Measurements from ENCODE around the gene KIAA1755.

The KIAA1755 gene

GRCh38 chr20:38166703-38167233, 93.8 kb downstream of the KIAA1755 start:
- Histone ChIP-seq H3F3A (ENCODE audit: low read depth) (no peaks in the 10 kb centered on the region), H3K9ac (ENCODE audit: low read depth, low read length, poor library complexity, severe bottlenecking) (no peak overlapping the region), H3K9me3 (ENCODE audit: insufficient read depth, low read depth, low read length) (no peaks in the 10 kb centered on the region), H3K4me2 (ENCODE audit: low read depth, low read length, poor library complexity, severe bottlenecking) (no peak overlapping the region), H3K4me1 (ENCODE audit: insufficient read depth, low read length, poor library complexity, severe bottlenecking) (no peaks in the 10 kb centered on the region), H4K20me1 (ENCODE audit: insufficient read depth, low read length, poor library complexity, severe bottlenecking) (no peaks in the 10 kb centered on the region), H2AFZ (ENCODE audit: low read length) (no peak overlapping the region), H3K9me2 (replicated peaks; ENCODE audit: low read depth, low read length) (no peaks in the 10 kb centered on the region), H3K79me2 (ENCODE audit: insufficient read depth, low read length) (no peaks in the 10 kb centered on the region), H3K4me3 (ENCODE audit: low read length, poor library complexity, severe bottlenecking) (no peak overlapping the region), H3K36me3 (ENCODE audit: insufficient read depth, low read length) (no peaks in the 10 kb centered on the region), H3K27me3 (ENCODE audit: insufficient read depth, low read length, poor library complexity, severe bottlenecking) (no peaks in the 10 kb centered on the region)
- no peak for TF ChIP-seq CTCF (conservative IDR thresholded peaks at IDR 0.05; ENCODE audit: low read length)
- no peak for TF ChIP-seq EZH2phosphoT487 (IDR thresholded peaks at IDR 0.05; ENCODE audit: borderline replicate concordance)

GRCh38 chr20:38165966-38166702, 94.4 kb downstream of the KIAA1755 start:
- Histone ChIP-seq H3K4me1 (ENCODE audit: insufficient read depth, low read length, poor library complexity, severe bottlenecking) (no peaks in the 10 kb centered on the region), H4K20me1 (ENCODE audit: insufficient read depth, low read length, poor library complexity, severe bottlenecking) (no peaks in the 10 kb centered on the region), H3K9me3 (ENCODE audit: insufficient read depth, low read depth, low read length) (no peaks in the 10 kb centered on the region), H3K4me3 (ENCODE audit: low read length, poor library complexity, severe bottlenecking) (no peak overlapping the region), H3K27me3 (ENCODE audit: insufficient read depth, low read length, poor library complexity, severe bottlenecking) (no peaks in the 10 kb centered on the region), H3K79me2 (ENCODE audit: insufficient read depth, low read length) (no peaks in the 10 kb centered on the region), H3K4me2 (ENCODE audit: low read depth, low read length, poor library complexity, severe bottlenecking) (no peak overlapping the region), H3K36me3 (ENCODE audit: insufficient read depth, low read length) (no peaks in the 10 kb centered on the region), H3K9me2 (replicated peaks; ENCODE audit: low read depth, low read length) (no peaks in the 10 kb centered on the region), H3K9ac (ENCODE audit: low read depth, low read length, poor library complexity, severe bottlenecking) (no peak overlapping the region), H3F3A (ENCODE audit: low read depth) (no peaks in the 10 kb centered on the region), H2AFZ (ENCODE audit: low read length) (no peak overlapping the region)
- TF ChIP-seq CTCF (conservative IDR thresholded peaks at IDR 0.05; ENCODE audit: low read length) (no peak), EZH2phosphoT487 (IDR thresholded peaks at IDR 0.05; ENCODE audit: borderline replicate concordance) (no peak)

GRCh38 chr20:38165089-38165965, 95.2 kb downstream of the KIAA1755 start, which contains the start of gene TGM2:
Gene TGM2, minus strand, starts transcription at chr20:38165270. Its CDS starts 72 bp downstream, at chr20:38165198.
- Histone ChIP-seq H4K20me1 (ENCODE audit: insufficient read depth, low read length, poor library complexity, severe bottlenecking) (no peaks in the 10 kb centered on the region), H3K36me3 (ENCODE audit: insufficient read depth, low read length) (no peaks in the 10 kb centered on the region), H3K9ac (ENCODE audit: low read depth, low read length, poor library complexity, severe bottlenecking) (no peak within 1 kb of the TSS), H3K9me3 (ENCODE audit: insufficient read depth, low read depth, low read length) (no peaks in the 10 kb centered on the region), H3K4me1 (ENCODE audit: insufficient read depth, low read length, poor library complexity, severe bottlenecking) (no peaks in the 10 kb centered on the region), H3K79me2 (ENCODE audit: insufficient read depth, low read length) (no peaks in the 10 kb centered on the region), H3K27me3 (ENCODE audit: insufficient read depth, low read length, poor library complexity, severe bottlenecking) (no peaks in the 10 kb centered on the region), H3F3A (ENCODE audit: low read depth) (no peaks in the 10 kb centered on the region), H2AFZ (ENCODE audit: low read length) (no peak within 1 kb of the TSS), H3K4me3 (ENCODE audit: low read length, poor library complexity, severe bottlenecking) (no peak within 1 kb of the TSS), H3K9me2 (replicated peaks; ENCODE audit: low read depth, low read length) (no peaks in the 10 kb centered on the region), H3K4me2 (ENCODE audit: low read depth, low read length, poor library complexity, severe bottlenecking) (no peak within 1 kb of the TSS)
- peak; percentile 72 for TF ChIP-seq CTCF (conservative IDR thresholded peaks at IDR 0.05; ENCODE audit: low read length)
- TF ChIP-seq EZH2phosphoT487 (IDR thresholded peaks at IDR 0.05; ENCODE audit: borderline replicate concordance): no peak
